Fibroblast of skin of abdomen (primary cell): ENCODE results near the gene MFF.
A peak's percentile ranks its signal among the peaks of the same experiment; 100 is the strongest.
"Not testable (repeated sequence)": the region's sequence is repeated elsewhere in the genome, so short reads cannot be mapped to it uniquely, and the experiment has no call there.

Experiments used
- DNase-seq: peaks from one replicate; pipeline ENCODE4 v3.0.0-alpha.2; 2013

The MFF gene

GRCh38 chr2:227337442-227337841 lies 12.4 kb downstream of the MFF start:
- DNase-seq: no peak

GRCh38 chr2:227339098-227339599 lies 14.1 kb downstream of the MFF start:
- no peak for DNase-seq

- DNase-seq: no peak
These were observed 15.1 kb downstream of the MFF start for GRCh38 chr2:227340106-227340505.

- no peak for DNase-seq
These were observed 16.5 kb downstream of the MFF start for GRCh38 chr2:227341553-227341952.

GRCh38 chr2:227344231-227344630 lies 19.2 kb downstream of the MFF start:
- DNase-seq: no peak

DNA sequence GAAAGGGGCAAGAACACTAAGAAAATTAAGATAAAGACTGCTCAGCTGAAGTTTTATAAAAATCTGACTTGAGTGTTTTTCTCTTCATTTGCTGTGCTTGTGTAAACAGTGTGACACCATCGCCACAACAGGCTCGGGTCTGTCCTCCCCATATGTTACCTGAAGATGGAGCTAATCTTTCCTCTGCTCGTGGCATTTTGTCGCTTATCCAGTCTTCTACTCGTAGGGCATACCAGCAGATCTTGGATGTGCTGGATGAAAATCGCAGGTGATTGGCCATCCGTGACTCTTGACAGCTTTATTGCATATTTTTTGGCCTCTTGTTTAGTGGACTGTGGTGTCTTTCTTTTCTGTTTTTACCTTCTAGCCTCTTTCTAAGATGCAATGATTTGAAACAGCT lies 22.1 kb downstream of the MFF start:
- no peak for DNase-seq

DNA sequence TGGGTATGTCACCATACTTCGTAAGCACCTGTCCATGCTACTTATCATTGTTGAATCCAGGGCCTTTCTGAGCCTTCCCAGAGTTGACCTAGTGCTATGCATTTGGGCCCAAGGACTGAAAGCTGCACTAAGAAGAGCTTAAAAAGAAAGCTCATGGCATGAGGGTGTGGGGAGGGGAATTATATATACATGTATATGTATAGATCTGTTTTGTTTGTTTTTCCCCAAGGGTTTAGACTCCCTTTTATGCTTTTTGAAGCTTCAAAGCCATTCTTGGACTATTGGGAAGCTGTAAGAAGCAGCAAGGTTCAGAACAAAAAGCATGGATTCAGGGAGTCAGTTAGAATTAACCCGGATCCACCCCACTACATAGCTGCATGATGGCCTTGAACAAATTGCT lies 23.3 kb downstream of the MFF start:
- no peak for DNase-seq

DNA sequence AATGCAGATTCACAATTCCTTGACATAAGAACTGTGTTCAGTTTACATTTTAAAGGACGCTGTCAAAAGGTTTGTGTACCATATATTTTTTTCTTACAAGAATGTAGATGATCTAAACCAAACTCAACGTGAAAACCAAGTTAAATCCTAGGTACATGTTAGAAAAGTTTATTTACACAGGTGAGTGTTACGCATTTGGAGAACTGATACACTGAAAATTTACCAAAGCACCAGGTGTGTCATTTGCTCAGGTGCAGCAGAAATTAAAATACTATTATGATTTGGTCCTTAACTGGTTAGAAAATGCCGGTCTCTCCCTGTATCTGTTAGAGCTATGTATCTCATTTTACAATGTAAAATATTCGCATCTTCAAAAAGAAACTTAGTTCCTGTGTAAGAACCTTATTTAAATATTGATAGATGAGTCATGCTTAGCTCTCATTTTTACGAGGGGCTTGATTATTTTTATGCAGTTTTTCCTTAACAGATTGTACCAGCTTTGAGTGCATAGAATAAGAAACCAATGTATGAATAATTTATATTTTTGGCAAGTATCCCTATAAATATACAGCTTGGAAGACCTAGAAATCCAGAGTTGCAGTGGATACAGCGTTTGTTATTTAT lies 25.1 kb downstream of the MFF start:
- DNase-seq: no peak

DNA sequence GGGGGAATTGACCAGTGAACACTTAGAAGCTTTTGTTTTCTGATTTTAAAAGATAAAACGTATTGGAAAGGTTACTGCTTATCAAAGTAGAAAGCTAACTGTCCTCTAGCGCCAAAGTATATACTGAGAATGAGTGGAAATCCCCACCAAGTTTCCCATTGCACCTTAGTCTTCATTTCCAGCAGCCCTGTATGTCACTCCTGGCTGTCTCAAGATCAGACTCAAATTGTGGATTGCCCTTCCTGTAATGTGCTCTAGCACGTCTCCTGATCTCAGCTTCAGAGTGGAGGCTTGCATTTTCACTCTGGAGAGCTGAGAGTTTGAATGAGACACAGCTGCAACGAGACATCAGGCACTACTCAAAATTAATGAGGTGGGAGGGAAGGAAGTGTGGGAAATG lies 26.6 kb downstream of the MFF start:
- no peak for DNase-seq

GRCh38 chr2:227360351-227360750 lies 35.3 kb downstream of the MFF start:
- no peak for DNase-seq

DNA sequence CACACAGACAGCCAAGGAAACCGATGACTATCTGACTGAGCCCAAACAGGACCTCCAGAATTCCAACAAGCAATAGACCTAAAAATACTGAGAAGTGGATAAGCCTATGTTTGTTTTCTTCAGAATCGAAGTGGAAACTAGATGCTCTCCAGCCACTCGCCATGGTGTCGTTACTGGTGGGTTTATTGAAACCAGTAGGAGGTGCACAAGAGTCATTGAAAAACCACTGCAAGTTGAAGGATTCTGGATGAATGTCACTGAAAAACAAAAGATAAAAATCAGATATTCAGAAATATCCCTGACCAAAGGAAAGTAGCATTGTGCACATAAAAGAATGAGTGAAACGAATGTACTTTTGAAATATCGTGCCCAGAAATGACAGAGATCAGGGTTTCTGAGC lies 38.7 kb downstream of the MFF start:
- no peak for DNase-seq

- not testable (repeated sequence) for DNase-seq
These were observed 39.7 kb downstream of the MFF start for GRCh38 chr2:227364585-227365263.

- DNase-seq: no peak
These were observed 40.8 kb downstream of the MFF start for GRCh38 chr2:227365833-227366232.

GRCh38 chr2:227366769-227367426 lies 41.8 kb downstream of the MFF start:
- peak; percentile 49 for DNase-seq

DNA sequence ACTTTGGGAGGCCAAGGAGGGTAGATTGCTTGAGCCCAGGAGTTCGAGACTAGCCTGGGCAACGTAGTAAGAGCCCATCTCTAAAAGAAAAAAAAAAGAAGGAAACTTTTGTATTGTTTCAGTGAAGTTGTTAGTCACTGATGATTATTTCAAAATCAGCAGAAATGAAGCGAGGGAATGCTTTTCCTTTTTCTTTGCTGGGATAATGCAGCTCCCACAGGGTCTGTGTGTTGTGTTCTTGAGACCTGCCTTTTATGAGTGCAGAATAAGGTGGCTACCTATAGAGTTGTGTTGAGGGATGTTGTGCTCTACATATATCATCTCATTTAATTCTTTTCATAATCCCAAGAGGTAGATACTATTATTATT lies 42.4 kb downstream of the MFF start:
- no peak for DNase-seq

- no peak for DNase-seq
These were observed 43.5 kb downstream of the MFF start for GRCh38 chr2:227368574-227368973.

DNA sequence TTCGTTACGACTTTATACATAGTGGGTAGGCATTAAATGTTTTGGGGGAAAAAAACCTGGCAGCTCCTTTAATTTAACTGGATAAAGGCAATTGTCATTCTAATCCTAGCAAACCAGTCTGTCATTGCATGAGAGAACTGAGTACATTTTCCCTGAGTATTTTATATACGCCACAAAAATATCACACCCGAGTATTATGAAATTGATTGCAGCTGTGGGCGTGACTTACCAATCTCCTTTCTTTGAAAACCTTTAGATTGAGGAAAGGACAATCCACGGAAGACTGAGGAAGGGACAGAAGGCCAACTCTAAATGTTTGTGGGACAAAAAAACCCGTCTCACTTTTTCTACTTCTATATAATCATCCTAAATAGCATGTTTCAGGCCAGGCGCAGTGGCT lies 45.0 kb downstream of the MFF start:
- DNase-seq: no peak

DNA sequence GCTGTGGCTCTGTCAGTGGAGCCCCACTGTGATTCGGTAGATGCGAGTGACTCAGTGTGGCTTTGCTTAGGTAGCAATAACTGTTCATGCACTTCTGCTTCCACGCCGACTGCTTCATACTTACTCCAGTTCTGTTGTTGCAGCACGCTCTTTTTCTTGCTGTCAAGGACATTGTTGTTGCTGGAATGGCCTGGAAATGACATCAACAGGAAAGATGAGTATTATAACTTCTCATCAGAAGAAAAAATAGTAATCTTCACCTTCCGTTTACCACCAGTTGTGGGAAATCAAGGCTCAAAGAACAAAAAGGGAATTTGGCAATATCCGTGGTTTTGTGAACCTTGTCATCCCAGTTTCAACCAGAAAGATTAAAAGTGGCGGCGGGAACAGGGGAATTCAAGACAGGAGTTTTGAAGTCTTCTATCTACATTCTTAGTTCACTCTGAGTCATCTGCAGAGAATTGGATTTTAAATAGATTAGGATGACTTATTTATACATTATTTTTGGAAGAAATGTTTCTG lies 45.8 kb downstream of the MFF start:
- DNase-seq: peak; percentile 74

- DNase-seq: no peak
These were observed 48.3 kb downstream of the MFF start for GRCh38 chr2:227373389-227373788.

GRCh38 chr2:227374158-227374557 lies 49.1 kb downstream of the MFF start:
- DNase-seq: peak; percentile 58

- peak; percentile 17 for DNase-seq
These were observed 51.8 kb downstream of the MFF start for GRCh38 chr2:227376656-227377396.

DNA sequence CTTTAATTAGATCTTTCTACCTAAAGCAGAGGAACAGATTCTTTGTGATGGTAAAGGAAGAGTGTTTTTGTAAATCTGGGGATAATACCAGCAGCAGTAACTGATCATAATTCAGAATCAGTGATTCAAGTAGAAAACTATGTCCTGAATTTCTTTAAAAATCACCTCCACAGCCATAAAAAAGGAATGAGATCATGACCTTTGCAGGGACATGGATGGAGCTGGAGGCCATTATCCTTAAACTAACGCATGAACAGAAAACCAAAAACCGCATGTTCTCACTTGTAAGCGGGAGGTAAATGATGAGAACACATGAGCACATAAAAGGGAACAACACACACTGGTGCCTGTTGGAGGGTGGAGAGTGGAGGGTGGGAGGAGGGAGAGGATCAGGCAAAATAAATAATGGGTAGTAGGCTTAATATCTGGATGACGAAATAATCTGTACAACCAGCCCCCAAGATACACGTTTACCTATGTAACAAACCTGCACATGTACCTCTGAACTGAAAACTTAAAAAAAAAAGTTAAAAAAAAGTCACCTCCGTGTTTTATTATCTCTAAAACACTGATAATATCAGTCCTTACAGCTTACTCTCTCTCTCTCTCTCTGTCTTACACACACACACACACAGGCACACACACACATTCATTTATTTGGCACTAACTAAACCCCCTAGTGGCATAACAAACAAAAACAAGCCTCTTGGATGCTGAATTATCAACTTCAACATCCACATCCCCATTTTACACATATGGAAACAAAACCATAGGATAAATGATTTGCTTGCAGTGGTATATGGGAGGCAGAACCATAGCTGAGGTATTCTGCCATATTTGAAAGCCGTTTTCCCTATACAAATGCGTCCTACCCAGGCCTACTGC lies 52.7 kb downstream of the MFF start:
- DNase-seq: peak; percentile 16
